GM18505 (cell line): ENCODE data around the gene FBP1.
"Not testable (repeated sequence)": the region's sequence is repeated elsewhere in the genome, so short reads cannot be mapped to it uniquely, and the experiment has no call there.

Experiments
- ATAC-seq: cut with Tn5 transposase; IDR thresholded peaks from one replicate; pipeline ENCODE4 v1.9.1; 2021; ENCODE audit not compliant: unreplicated experiment
- POLR2A ChIP-seq: IDR thresholded peaks from 4 replicates; pipeline ENCODE4 v1.6.1; 2011; ENCODE audit warnings: borderline replicate concordance; ENCODE audit not compliant: insufficient read depth, insufficient read length; ENCODE audit errors: extremely low read depth

FBP1 gene

GRCh38 chr9:94591876-94592275 is 47.4 kb downstream of the FBP1 start:
- ATAC-seq: no peak
- no peak for TF ChIP-seq POLR2A

GRCh38 chr9:94591046-94591545 is 48.2 kb downstream of the FBP1 start:
- not testable (repeated sequence) for ATAC-seq

- no peak for TF ChIP-seq POLR2A
- ATAC-seq: no peak
Observed at GRCh38 chr9:94588681-94589080, 50.6 kb downstream of the FBP1 start.

GRCh38 chr9:94586814-94587213 is 52.5 kb downstream of the FBP1 start:
- ATAC-seq: no peak
- TF ChIP-seq POLR2A: no peak

- ATAC-seq: no peak
- no peak for TF ChIP-seq POLR2A
Observed at GRCh38 chr9:94586316-94586715, 53.0 kb downstream of the FBP1 start.

- no peak for TF ChIP-seq POLR2A
- ATAC-seq: no peak
Observed at GRCh38 chr9:94584555-94584954, 54.8 kb downstream of the FBP1 start.

- TF ChIP-seq POLR2A: no peak
- no peak for ATAC-seq
Observed at GRCh38 chr9:94581728-94582127, 57.6 kb downstream of the FBP1 start.

GRCh38 chr9:94577571-94577970 is 61.7 kb downstream of the FBP1 start:
- TF ChIP-seq POLR2A: no peak
- ATAC-seq: no peak

- ATAC-seq: no peak
- TF ChIP-seq POLR2A: no peak
Observed at GRCh38 chr9:94577036-94577435, 62.3 kb downstream of the FBP1 start.

GRCh38 chr9:94576131-94576530 is 63.2 kb downstream of the FBP1 start:
- TF ChIP-seq POLR2A: no peak
- ATAC-seq: no peak

GRCh38 chr9:94568972-94569712 is 70.2 kb downstream of the FBP1 start:
- no peak for ATAC-seq
- no peak for TF ChIP-seq POLR2A

GRCh38 chr9:94568250-94568889 is 70.9 kb downstream of the FBP1 start:
- TF ChIP-seq POLR2A: no peak
- ATAC-seq: no peak

GRCh38 chr9:94567271-94567670 is 72.0 kb downstream of the FBP1 start:
- no peak for ATAC-seq
- TF ChIP-seq POLR2A: no peak

- no peak for ATAC-seq
- no peak for TF ChIP-seq POLR2A
Observed at GRCh38 chr9:94566550-94566949, 72.8 kb downstream of the FBP1 start.

- not testable (repeated sequence) for ATAC-seq
Observed at GRCh38 chr9:94564279-94564678, 75.0 kb downstream of the FBP1 start.

- TF ChIP-seq POLR2A: no peak
Observed at GRCh38 chr9:94563548-94563947, 75.8 kb downstream of the FBP1 start.

More at GRCh38 chr9:94563548-94563947, 75.8 kb downstream of the FBP1 start:
- no peak for ATAC-seq
